Hepatocyte (in vitro differentiated cells): ENCODE data around the gene CDS2.

Source experiments
- EZH2 ChIP-seq: fragments of 200-600 bp; sonication (generic); IDR thresholded peaks from 2 replicates; pipeline ENCODE4 v1.6.1; 2016; ENCODE audit warnings: antibody characterized with exemption, mild to moderate bottlenecking, borderline replicate concordance
- EZH2phosphoT487 ChIP-seq: fragments of 200-600 bp; sonication (generic); IDR thresholded peaks from one replicate; pipeline ENCODE4 v1.6.1; 2018; ENCODE audit warnings: antibody characterized with exemption, mild to moderate bottlenecking, low read depth, moderate library complexity; ENCODE audit not compliant: unreplicated experiment, severe bottlenecking
- TF ChIP-seq, protein P1 (sequence below): fragments of 200-600 bp; sonication (generic); IDR thresholded peaks from 2 replicates; pipeline ENCODE4 v1.5.1; 2016; ENCODE audit warnings: antibody characterized with exemption, mild to moderate bottlenecking; ENCODE audit not compliant: poor library complexity

- TF ChIP-seq, protein P1, sequence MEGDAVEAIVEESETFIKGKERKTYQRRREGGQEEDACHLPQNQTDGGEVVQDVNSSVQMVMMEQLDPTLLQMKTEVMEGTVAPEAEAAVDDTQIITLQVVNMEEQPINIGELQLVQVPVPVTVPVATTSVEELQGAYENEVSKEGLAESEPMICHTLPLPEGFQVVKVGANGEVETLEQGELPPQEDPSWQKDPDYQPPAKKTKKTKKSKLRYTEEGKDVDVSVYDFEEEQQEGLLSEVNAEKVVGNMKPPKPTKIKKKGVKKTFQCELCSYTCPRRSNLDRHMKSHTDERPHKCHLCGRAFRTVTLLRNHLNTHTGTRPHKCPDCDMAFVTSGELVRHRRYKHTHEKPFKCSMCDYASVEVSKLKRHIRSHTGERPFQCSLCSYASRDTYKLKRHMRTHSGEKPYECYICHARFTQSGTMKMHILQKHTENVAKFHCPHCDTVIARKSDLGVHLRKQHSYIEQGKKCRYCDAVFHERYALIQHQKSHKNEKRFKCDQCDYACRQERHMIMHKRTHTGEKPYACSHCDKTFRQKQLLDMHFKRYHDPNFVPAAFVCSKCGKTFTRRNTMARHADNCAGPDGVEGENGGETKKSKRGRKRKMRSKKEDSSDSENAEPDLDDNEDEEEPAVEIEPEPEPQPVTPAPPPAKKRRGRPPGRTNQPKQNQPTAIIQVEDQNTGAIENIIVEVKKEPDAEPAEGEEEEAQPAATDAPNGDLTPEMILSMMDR = no peak
- TF ChIP-seq EZH2 = no peak
- TF ChIP-seq EZH2phosphoT487 = no peak
Measured at GRCh38 chr20:5085380-5085779, 41.4 kb upstream of the CDS2 start.
